ENCODE results near the gene ANTXR2. TPM values are rescaled to one million over a fixed set of nuclear protein-coding genes. Genes with fewer than 3 reads are reported as not detected.
"Not testable (repeated sequence)": the region's sequence is repeated elsewhere in the genome, so short reads cannot be mapped to it uniquely, and the experiment has no call there.

The ANTXR2 gene
- polyA plus RNA-seq, 4 donors, result 3.6 to 41.7 (median 10.5) TPM

GRCh38 chr4:80008971-80009370 is 64.1 kb downstream of the ANTXR2 start:
- H3K4me3 ChIP-seq (ENCODE audit: low read depth in 1 of 3, low read length in 3 of 3), result no peak overlapping the region

GRCh38 chr4:80008351-80008750 is 64.7 kb downstream of the ANTXR2 start:
- peaks cover 0 to 5% (median 2%) of the 10 kb centered on the region in 3 donors for H3K36me3 ChIP-seq (ENCODE audit: control insufficient read depth in 3 of 3, insufficient read depth in 2 of 3, low read depth in 1 of 3, low read length in 3 of 3)
- H3K27ac ChIP-seq (ENCODE audit: low read depth in 1 of 3, low read length in 2 of 3), result no peak overlapping the region
- H3K4me3 ChIP-seq (ENCODE audit: low read depth in 1 of 3, low read length in 3 of 3), result no peak overlapping the region
- DNase-seq (no peak), FAIRE-seq (no peak)
- peaks cover 0 to 4% (median 0%) of the 10 kb centered on the region in 3 donors for H3K4me1 ChIP-seq (ENCODE audit: control insufficient read depth in 3 of 3, insufficient read depth in 2 of 3, low read depth in 1 of 3, low read length in 2 of 3)
- no peaks in the 10 kb centered on the region for H3K27me3 ChIP-seq (ENCODE audit: control insufficient read depth in 3 of 3, insufficient read depth in 3 of 3, low read length in 3 of 3)
- peaks cover 0 to 3% of the 10 kb centered on the region in 2 donors for H3K9me3 ChIP-seq (ENCODE audit: control insufficient read depth in 2 of 2, insufficient read depth in 1 of 2, low read depth in 1 of 2, low read length in 1 of 2)
- WGBS, 3 donors, result 81 to 84% (median 83%) methylated on average over 3 of the region's 3 CpGs

More at GRCh38 chr4:80008971-80009370, 64.1 kb downstream of the ANTXR2 start:
- DNase-seq (no peak), FAIRE-seq (no peak)
- Histone ChIP-seq H3K4me1 (ENCODE audit: control insufficient read depth in 3 of 3, insufficient read depth in 2 of 3, low read depth in 1 of 3, low read length in 2 of 3) (peaks cover 0 to 4% (median 0%) of the 10 kb centered on the region in 3 donors), H3K36me3 (ENCODE audit: control insufficient read depth in 3 of 3, insufficient read depth in 2 of 3, low read depth in 1 of 3, low read length in 3 of 3) (peaks cover 2 to 5% (median 3%) of the 10 kb centered on the region in 3 donors), H3K27me3 (ENCODE audit: control insufficient read depth in 3 of 3, insufficient read depth in 3 of 3, low read length in 3 of 3) (no peaks in the 10 kb centered on the region), H3K9me3 (ENCODE audit: control insufficient read depth in 2 of 2, insufficient read depth in 1 of 2, low read depth in 1 of 2, low read length in 1 of 2) (peaks cover 0 to 3% of the 10 kb centered on the region in 2 donors), H3K27ac (ENCODE audit: low read depth in 1 of 3, low read length in 2 of 3) (no peak overlapping the region)
- 0 to 80% (median 22%) methylated on average over 1 of the region's 1 CpG for WGBS, 3 donors

GRCh38 chr4:80007745-80008149 is 65.3 kb downstream of the ANTXR2 start:
- FAIRE-seq, result no peak
- WGBS, 3 donors, result 68 to 87% (median 77%) methylated on average over 3 of the region's 3 CpGs
- Histone ChIP-seq H3K36me3 (ENCODE audit: control insufficient read depth in 3 of 3, insufficient read depth in 2 of 3, low read depth in 1 of 3, low read length in 3 of 3) (peaks cover 0 to 5% (median 2%) of the 10 kb centered on the region in 3 donors), H3K4me1 (ENCODE audit: control insufficient read depth in 3 of 3, insufficient read depth in 2 of 3, low read depth in 1 of 3, low read length in 2 of 3) (peaks cover 0 to 4% (median 0%) of the 10 kb centered on the region in 3 donors), H3K27ac (ENCODE audit: low read depth in 1 of 3, low read length in 2 of 3) (peak overlapping the region in 1 of 3 donors; percentile 8), H3K9me3 (ENCODE audit: control insufficient read depth in 2 of 2, insufficient read depth in 1 of 2, low read depth in 1 of 2, low read length in 1 of 2) (peaks cover 0 to 3% of the 10 kb centered on the region in 2 donors), H3K27me3 (ENCODE audit: control insufficient read depth in 3 of 3, insufficient read depth in 3 of 3, low read length in 3 of 3) (no peaks in the 10 kb centered on the region), H3K4me3 (ENCODE audit: low read depth in 1 of 3, low read length in 3 of 3) (no peak overlapping the region)
- DNase-seq, result no peak

GRCh38 chr4:80006935-80007744 is 65.9 kb downstream of the ANTXR2 start:
- Histone ChIP-seq H3K4me3 (ENCODE audit: low read depth in 1 of 3, low read length in 3 of 3) (no peak overlapping the region), H3K4me1 (ENCODE audit: control insufficient read depth in 3 of 3, insufficient read depth in 2 of 3, low read depth in 1 of 3, low read length in 2 of 3) (no peaks in the 10 kb centered on the region), H3K9me3 (ENCODE audit: control insufficient read depth in 2 of 2, insufficient read depth in 1 of 2, low read depth in 1 of 2, low read length in 1 of 2) (peaks cover 0 to 3% of the 10 kb centered on the region in 2 donors), H3K27ac (ENCODE audit: low read depth in 1 of 3, low read length in 2 of 3) (peak overlapping the region in 1 of 3 donors; percentile 8), H3K36me3 (ENCODE audit: control insufficient read depth in 3 of 3, insufficient read depth in 2 of 3, low read depth in 1 of 3, low read length in 3 of 3) (peaks cover 0 to 5% (median 2%) of the 10 kb centered on the region in 3 donors), H3K27me3 (ENCODE audit: control insufficient read depth in 3 of 3, insufficient read depth in 3 of 3, low read length in 3 of 3) (no peaks in the 10 kb centered on the region)
- WGBS, 3 donors, result 66 to 87% (median 79%) methylated on average over 5 of the region's 5 CpGs
- peak; percentile 7 to 12 for DNase-seq
- FAIRE-seq, result no peak

- FAIRE-seq (no peak), DNase-seq (no peak)
- Histone ChIP-seq H3K4me1 (ENCODE audit: control insufficient read depth in 3 of 3, insufficient read depth in 2 of 3, low read depth in 1 of 3, low read length in 2 of 3) (no peaks in the 10 kb centered on the region), H3K36me3 (ENCODE audit: control insufficient read depth in 3 of 3, insufficient read depth in 2 of 3, low read depth in 1 of 3, low read length in 3 of 3) (peaks cover 0 to 3% (median 2%) of the 10 kb centered on the region in 3 donors), H3K9me3 (ENCODE audit: control insufficient read depth in 2 of 2, insufficient read depth in 1 of 2, low read depth in 1 of 2, low read length in 1 of 2) (peaks cover 0 to 3% of the 10 kb centered on the region in 2 donors), H3K27ac (ENCODE audit: low read depth in 1 of 3, low read length in 2 of 3) (no peak overlapping the region), H3K4me3 (ENCODE audit: low read depth in 1 of 3, low read length in 3 of 3) (no peak overlapping the region), H3K27me3 (ENCODE audit: control insufficient read depth in 3 of 3, insufficient read depth in 3 of 3, low read length in 3 of 3) (no peaks in the 10 kb centered on the region)
- 86 to 95% (median 91%) methylated on average over 3 of the region's 3 CpGs for WGBS, 3 donors
Observed at GRCh38 chr4:80005863-80006262, 67.2 kb downstream of the ANTXR2 start.

GRCh38 chr4:80004319-80004718 is 68.7 kb downstream of the ANTXR2 start:
- no peak for FAIRE-seq
- H3K4me3 ChIP-seq (ENCODE audit: low read depth in 1 of 3, low read length in 3 of 3), result no peak overlapping the region
- no peak for DNase-seq
- no peaks in the 10 kb centered on the region for H3K4me1 ChIP-seq (ENCODE audit: control insufficient read depth in 3 of 3, insufficient read depth in 2 of 3, low read depth in 1 of 3, low read length in 2 of 3)
- peaks cover 0 to 3% (median 2%) of the 10 kb centered on the region in 3 donors for H3K36me3 ChIP-seq (ENCODE audit: control insufficient read depth in 3 of 3, insufficient read depth in 2 of 3, low read depth in 1 of 3, low read length in 3 of 3)
- peaks cover 0 to 3% of the 10 kb centered on the region in 2 donors for H3K9me3 ChIP-seq (ENCODE audit: control insufficient read depth in 2 of 2, insufficient read depth in 1 of 2, low read depth in 1 of 2, low read length in 1 of 2)
- H3K27ac ChIP-seq (ENCODE audit: low read depth in 1 of 3, low read length in 2 of 3), result no peak overlapping the region
- H3K27me3 ChIP-seq (ENCODE audit: control insufficient read depth in 3 of 3, insufficient read depth in 3 of 3, low read length in 3 of 3), result no peaks in the 10 kb centered on the region

- 87 to 100% (median 88%) methylated on average over 1 of the region's 1 CpG for WGBS, 3 donors
Observed at GRCh38 chr4:80002559-80002958, 70.5 kb downstream of the ANTXR2 start.

GRCh38 chr4:79999048-79999447 is 74.0 kb downstream of the ANTXR2 start:
- H3K27ac ChIP-seq (ENCODE audit: low read depth in 1 of 3, low read length in 2 of 3); H3K9me3 ChIP-seq (ENCODE audit: control insufficient read depth in 2 of 2, insufficient read depth in 1 of 2, low read depth in 1 of 2, low read length in 1 of 2); FAIRE-seq; H3K27me3 ChIP-seq (ENCODE audit: control insufficient read depth in 3 of 3, insufficient read depth in 3 of 3, low read length in 3 of 3); H3K4me1 ChIP-seq (ENCODE audit: control insufficient read depth in 3 of 3, insufficient read depth in 2 of 3, low read depth in 1 of 3, low read length in 2 of 3); H3K4me3 ChIP-seq (ENCODE audit: low read depth in 1 of 3, low read length in 3 of 3); H3K36me3 ChIP-seq (ENCODE audit: control insufficient read depth in 3 of 3, insufficient read depth in 2 of 3, low read depth in 1 of 3, low read length in 3 of 3); DNase-seq: not testable (repeated sequence)
- 81 to 87% (median 86%) methylated on average over 3 of the region's 3 CpGs for WGBS, 3 donors

More at GRCh38 chr4:80002559-80002958, 70.5 kb downstream of the ANTXR2 start:
- H3K4me1 ChIP-seq (ENCODE audit: control insufficient read depth in 3 of 3, insufficient read depth in 2 of 3, low read depth in 1 of 3, low read length in 2 of 3); H3K27me3 ChIP-seq (ENCODE audit: control insufficient read depth in 3 of 3, insufficient read depth in 3 of 3, low read length in 3 of 3); H3K9me3 ChIP-seq (ENCODE audit: control insufficient read depth in 2 of 2, insufficient read depth in 1 of 2, low read depth in 1 of 2, low read length in 1 of 2); FAIRE-seq; H3K4me3 ChIP-seq (ENCODE audit: low read depth in 1 of 3, low read length in 3 of 3); DNase-seq; H3K27ac ChIP-seq (ENCODE audit: low read depth in 1 of 3, low read length in 2 of 3); H3K36me3 ChIP-seq (ENCODE audit: control insufficient read depth in 3 of 3, insufficient read depth in 2 of 3, low read depth in 1 of 3, low read length in 3 of 3): not testable (repeated sequence)

All from small intestine (tissue), 7 donors.